LNCaP clone FGC (cell line): Measurements from ENCODE around the gene ZNF275.
"Not testable (repeated sequence)": the region's sequence is repeated elsewhere in the genome, so short reads cannot be mapped to it uniquely, and the experiment has no call there.

ENCODE experiments used
- DNase-seq: peaks from one replicate; pipeline ENCODE4 v3.0.0-alpha.2; 2011; ENCODE audit warnings: low read depth
- H3K4me3 ChIP-seq: 2 replicates; pipeline ENCODE4 v1.5.1; 2011; ENCODE audit warnings: mild to moderate bottlenecking, low read depth, low read length, control low read depth
- TF ChIP-seq, protein P1 (sequence below): IDR thresholded peaks from 2 replicates; pipeline ENCODE4 v1.5.1; 2012; ENCODE audit warnings: mild to moderate bottlenecking; ENCODE audit not compliant: control insufficient read depth, insufficient read depth; ENCODE audit errors: extremely low read depth

The ZNF275 gene

DNA sequence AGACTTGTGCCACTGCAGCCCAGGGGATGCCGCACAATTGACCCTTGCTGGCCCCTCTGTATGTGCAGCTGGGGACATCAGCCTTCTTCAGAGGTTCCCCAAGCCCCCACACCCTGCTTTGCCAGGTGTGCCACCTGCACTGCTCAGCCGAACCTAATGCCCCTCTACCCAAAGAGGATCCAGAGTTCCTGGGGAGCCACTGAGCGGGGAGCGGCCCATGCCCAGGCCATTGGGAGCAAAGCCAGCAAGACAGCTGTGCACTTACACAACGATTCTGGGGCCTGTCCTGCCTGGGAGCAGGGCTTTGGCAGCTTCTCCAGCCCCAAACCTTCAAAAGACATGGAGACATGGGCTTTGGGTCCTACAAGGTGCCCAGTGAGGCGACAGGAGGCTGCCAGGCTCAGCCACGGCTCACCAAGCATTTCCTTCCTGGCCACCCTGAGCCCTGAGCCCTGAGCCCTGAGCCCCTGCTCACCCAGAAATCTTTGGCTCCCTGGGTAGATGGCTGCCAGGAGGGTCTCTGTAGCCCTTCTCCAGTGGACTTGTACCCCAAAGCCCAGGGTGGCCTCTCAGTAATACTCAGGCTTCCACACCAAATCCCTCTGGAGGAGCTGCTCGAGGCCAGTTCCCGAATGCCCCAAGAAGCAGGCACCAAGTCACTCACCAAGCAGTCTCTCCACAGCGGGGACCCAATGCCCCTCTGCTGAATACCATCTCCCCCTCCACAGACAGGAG, 54.2 kb downstream of the ZNF275 start:
- H3K4me3 ChIP-seq, result no peak overlapping the region
- no peak for DNase-seq
- TF ChIP-seq, protein P1, sequence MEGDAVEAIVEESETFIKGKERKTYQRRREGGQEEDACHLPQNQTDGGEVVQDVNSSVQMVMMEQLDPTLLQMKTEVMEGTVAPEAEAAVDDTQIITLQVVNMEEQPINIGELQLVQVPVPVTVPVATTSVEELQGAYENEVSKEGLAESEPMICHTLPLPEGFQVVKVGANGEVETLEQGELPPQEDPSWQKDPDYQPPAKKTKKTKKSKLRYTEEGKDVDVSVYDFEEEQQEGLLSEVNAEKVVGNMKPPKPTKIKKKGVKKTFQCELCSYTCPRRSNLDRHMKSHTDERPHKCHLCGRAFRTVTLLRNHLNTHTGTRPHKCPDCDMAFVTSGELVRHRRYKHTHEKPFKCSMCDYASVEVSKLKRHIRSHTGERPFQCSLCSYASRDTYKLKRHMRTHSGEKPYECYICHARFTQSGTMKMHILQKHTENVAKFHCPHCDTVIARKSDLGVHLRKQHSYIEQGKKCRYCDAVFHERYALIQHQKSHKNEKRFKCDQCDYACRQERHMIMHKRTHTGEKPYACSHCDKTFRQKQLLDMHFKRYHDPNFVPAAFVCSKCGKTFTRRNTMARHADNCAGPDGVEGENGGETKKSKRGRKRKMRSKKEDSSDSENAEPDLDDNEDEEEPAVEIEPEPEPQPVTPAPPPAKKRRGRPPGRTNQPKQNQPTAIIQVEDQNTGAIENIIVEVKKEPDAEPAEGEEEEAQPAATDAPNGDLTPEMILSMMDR, result no peak

GRCh38 chrX:153388722-153389459, 54.9 kb downstream of the ZNF275 start:
- TF ChIP-seq, protein P1, result no peak
- no peak for DNase-seq
- H3K4me3 ChIP-seq, result no peak overlapping the region

- DNase-seq, H3K4me3 ChIP-seq: not testable (repeated sequence)
These were observed 55.5 kb downstream of the ZNF275 start for GRCh38 chrX:153389460-153389768.

DNA sequence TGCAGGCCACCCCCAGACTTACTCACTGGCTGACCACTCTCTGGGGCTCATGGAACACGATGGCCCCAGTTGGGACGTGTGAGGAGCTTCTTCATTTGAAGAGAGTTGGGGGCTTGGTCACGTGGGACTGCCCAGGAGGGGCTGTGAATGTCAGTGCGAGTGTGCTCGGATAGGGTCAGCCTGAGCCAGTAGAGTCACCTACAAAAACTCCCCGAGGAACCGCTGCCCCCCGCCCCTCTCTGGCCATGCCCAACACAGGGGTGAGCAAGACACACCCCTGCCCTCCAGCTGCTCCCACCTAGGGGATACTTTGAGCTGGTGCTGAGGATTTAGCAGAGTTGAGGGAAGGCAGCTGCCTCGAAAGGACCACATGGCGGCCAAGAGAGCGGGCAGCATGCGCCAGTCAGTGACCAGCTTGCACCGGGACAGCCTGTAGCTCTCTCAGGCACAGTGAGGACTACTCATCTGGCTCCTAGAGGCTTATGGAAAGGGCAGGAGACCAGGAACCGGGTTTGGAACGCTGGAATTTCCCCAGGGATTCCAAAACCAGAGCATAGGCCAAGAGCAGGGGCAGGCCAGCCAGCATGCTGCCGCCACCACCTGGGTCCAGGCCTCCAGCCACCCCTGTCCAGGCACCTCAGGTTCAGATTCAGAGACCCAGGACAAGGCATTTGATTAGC, 58.8 kb downstream of the ZNF275 start:
- no peak for DNase-seq
- TF ChIP-seq, protein P1, result no peak
- no peak overlapping the region for H3K4me3 ChIP-seq

DNA sequence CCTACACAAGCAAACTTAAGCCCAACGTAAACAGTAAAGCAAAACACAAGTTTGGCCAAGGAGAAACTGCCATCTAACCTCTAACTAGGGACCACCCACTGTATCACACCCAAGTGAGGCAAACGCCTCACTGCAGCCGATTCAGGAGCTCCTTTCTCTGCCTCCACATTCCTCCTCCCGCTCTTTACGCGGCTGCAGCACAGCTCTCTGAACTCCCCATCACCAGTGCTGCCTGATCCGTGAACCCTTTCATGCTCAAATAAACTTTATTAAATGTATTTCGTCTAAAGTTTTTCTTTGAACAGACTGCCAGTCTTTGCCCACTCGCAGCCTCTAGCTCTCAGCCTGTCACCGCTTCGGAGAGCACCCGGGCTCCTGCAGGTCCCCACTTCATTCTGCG, 60.7 kb downstream of the ZNF275 start:
- H3K4me3 ChIP-seq, result no peak overlapping the region
- DNase-seq, result no peak
- TF ChIP-seq, protein P1, result no peak

DNA sequence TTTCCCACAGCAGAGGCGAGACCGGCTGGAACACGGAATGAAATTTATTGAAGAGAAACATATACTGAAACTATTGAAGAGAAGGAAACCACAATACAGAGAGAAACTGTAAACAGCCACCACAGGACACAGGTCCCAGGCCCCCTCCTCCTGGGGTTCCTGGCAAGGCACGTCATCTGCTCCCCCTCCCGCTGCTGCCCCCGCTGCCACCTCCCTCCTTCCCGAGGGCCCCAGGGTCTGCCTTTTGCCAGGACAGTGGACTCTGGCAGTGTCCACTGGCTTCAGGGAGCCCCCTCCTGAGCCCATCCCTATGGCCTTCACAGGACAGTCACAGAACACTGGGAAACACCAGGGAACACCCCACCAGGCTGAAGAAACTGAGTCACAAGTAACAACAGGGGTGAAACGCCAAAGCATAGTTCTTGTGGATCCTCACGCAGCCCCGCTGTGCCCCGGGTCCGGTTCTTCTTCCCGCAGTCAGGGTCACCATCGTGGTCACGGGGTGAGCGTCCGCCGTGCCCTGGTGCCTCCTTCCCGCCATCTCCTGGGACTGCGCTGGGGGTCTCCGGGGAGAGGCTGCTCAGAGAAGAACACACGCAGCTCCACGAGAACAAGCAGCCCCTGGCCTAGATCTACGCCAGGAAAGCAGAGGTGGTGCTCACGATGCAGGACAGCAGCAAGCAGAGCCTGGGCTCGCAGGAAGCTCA, 61.8 kb downstream of the ZNF275 start:
- DNase-seq, result no peak
- TF ChIP-seq, protein P1, result no peak
- H3K4me3 ChIP-seq, result no peak overlapping the region
